SK-N-SH (cell line): ENCODE data around the gene GDPGP1. TPM values are rescaled to one million over a fixed set of nuclear protein-coding genes. Genes with fewer than 3 reads are reported as not detected.

ENCODE experiments used
- CTCF ChIA-PET: fragments of 300-600, 350-600 bp; formaldehyde crosslinking; extraction: SDS; loops from one replicate; lab custom pipeline; 2021; lab: Yijun Ruan, JAX
- POLR2A ChIA-PET: fragments of 350-600 bp; sonication (Branson Sonifier 250); formaldehyde crosslinking; extraction: SDS; loops from one replicate; lab custom pipeline; 2020; ENCODE audit warnings: antibody characterized with exemption, inconsistent platforms; lab: Yijun Ruan, JAX
- DNase-seq: peaks from one replicate; pipeline ENCODE4 v3.0.0; 2012
- H2AFZ ChIP-seq: fragments of 200-600 bp; sonication (generic); 2 replicates; pipeline ENCODE4 v1.8.1; 2016; ENCODE audit warnings: antibody characterized with exemption, mild to moderate bottlenecking, low read depth
- H3F3A ChIP-seq: fragments of 200-600 bp; sonication (generic); replicated peaks from 2 replicates; pipeline ENCODE3; 2016; ENCODE audit warnings: antibody characterized with exemption, mild to moderate bottlenecking; ENCODE audit not compliant: insufficient read depth
- H3K27ac ChIP-seq, 2 experiments: fragments of 200-500 bp in 1 of 2; fragments of 200-600 bp in 1 of 2; sonication (Bioruptor generic) in 1 of 2; sonication (generic), shearing (Covaris generic) in 1 of 2; 2 replicates each; pipeline versions ENCODE4 v1.5.1 to v1.6.1; 2014 to 2016; ENCODE audit warnings: low read depth in 2 of 2, inconsistent platforms in 1 of 2, low read length in 1 of 2, mild to moderate bottlenecking in 1 of 2, mixed read lengths in 1 of 2
- H3K27me3 ChIP-seq: fragments of 200-600 bp; sonication (generic), shearing (Covaris generic); 2 replicates; pipeline ENCODE4 v1.6.1; 2016; ENCODE audit warnings: mixed run types; ENCODE audit not compliant: insufficient read depth
- H3K36me3 ChIP-seq, 2 experiments: fragments of 200-500 bp in 1 of 2; fragments of 200-600 bp in 1 of 2; sonication (Bioruptor generic) in 1 of 2; sonication (generic) in 1 of 2; replicated peaks in 1 of 2; 2 replicates each; pipeline versions ENCODE3 to v1.5.1; 2014 to 2016; ENCODE audit warnings: low read length in 1 of 2, mild to moderate bottlenecking in 1 of 2; ENCODE audit not compliant: insufficient read depth in 2 of 2, control insufficient read depth in 1 of 2
- H3K4me1 ChIP-seq, 2 experiments: fragments of 200-500 bp in 1 of 2; fragments of 200-600 bp in 1 of 2; sonication (Bioruptor generic) in 1 of 2; sonication (generic), shearing (Covaris generic) in 1 of 2; 2 replicates each; pipeline versions ENCODE4 v1.5.1 to v1.6.1; 2014 to 2016; ENCODE audit warnings: low read depth in 1 of 2, low read length in 1 of 2, mixed run types in 1 of 2; ENCODE audit not compliant: insufficient read depth in 2 of 2, control insufficient read depth in 1 of 2
- H3K4me2 ChIP-seq: fragments of 200-600 bp; sonication (generic), shearing (Covaris generic); 2 replicates; pipeline ENCODE4 v1.6.1; 2017; ENCODE audit warnings: mixed run types
- H3K4me3 ChIP-seq, 2 experiments: fragments of 200-500 bp in 1 of 2; fragments of 200-600 bp in 1 of 2; sonication (Bioruptor generic) in 1 of 2; sonication (generic), shearing (Covaris generic) in 1 of 2; 2 replicates each; pipeline versions ENCODE4 v1.5.1 to v1.8.1; 2014 to 2016; ENCODE audit warnings: low read depth in 2 of 2, inconsistent platforms in 1 of 2, low read length in 1 of 2, mild to moderate bottlenecking in 1 of 2, mixed read lengths in 1 of 2, moderate library complexity in 1 of 2
- H3K79me2 ChIP-seq: fragments of 200-600 bp; sonication (generic); 2 replicates; pipeline ENCODE4 v1.8.1; 2017; ENCODE audit warnings: mild to moderate bottlenecking; ENCODE audit not compliant: insufficient read depth
- H3K9ac ChIP-seq: fragments of 200-600 bp; sonication (generic); 2 replicates; pipeline ENCODE4 v1.6.1; 2017; ENCODE audit warnings: mixed run types
- H3K9me2 ChIP-seq: fragments of 200-600 bp; sonication (generic); 2 replicates; pipeline ENCODE4 v1.6.1; 2017; ENCODE audit warnings: mixed run types
- H3K9me3 ChIP-seq: fragments of 200-600 bp; sonication (generic); 2 replicates; pipeline ENCODE4 v1.6.1; 2017; ENCODE audit warnings: mixed run types, mild to moderate bottlenecking, moderate library complexity
- H4K20me1 ChIP-seq: fragments of 200-600 bp; sonication (generic); 2 replicates; pipeline ENCODE4 v1.6.1; 2017; ENCODE audit warnings: mild to moderate bottlenecking, mixed run types; ENCODE audit not compliant: insufficient read depth
- FOXJ3 ChIP-seq: sonication (generic); formaldehyde crosslinking; IDR thresholded peaks from 2 replicates; pipeline ENCODE4 v1.5.1; 2020; ENCODE audit warnings: mild to moderate bottlenecking, missing genetic modification reagents
- GATA2 ChIP-seq: sonication (generic); formaldehyde crosslinking; IDR thresholded peaks from 2 replicates; pipeline ENCODE4 v1.5.0; 2020; ENCODE audit warnings: mild to moderate bottlenecking, missing genetic modification reagents
- MEF2A ChIP-seq: IDR thresholded peaks from 2 replicates; pipeline ENCODE4 v1.4.0; 2012; ENCODE audit warnings: low read depth, borderline replicate concordance
- MXI1 ChIP-seq: IDR thresholded peaks from 2 replicates; pipeline ENCODE4 v1.6.1; 2012; ENCODE audit warnings: mild to moderate bottlenecking, low read depth, low read length, improper control_type of control experiment
- NFIC ChIP-seq: IDR thresholded peaks from 2 replicates; pipeline ENCODE4 v1.4.0; 2012; ENCODE audit warnings: borderline replicate concordance
- POLR2AphosphoS5 ChIP-seq: IDR thresholded peaks from 2 replicates; pipeline ENCODE4 v1.6.1; 2012; ENCODE audit warnings: low read depth, low read length
- RAD21 ChIP-seq: IDR thresholded peaks from 2 replicates; pipeline ENCODE4 v1.6.1; 2012; ENCODE audit warnings: mild to moderate bottlenecking, low read length
- REST ChIP-seq: IDR thresholded peaks from 2 replicates; pipeline ENCODE4 v1.6.1; 2012; ENCODE audit warnings: mild to moderate bottlenecking, low read depth, low read length, moderate library complexity
- SIN3A ChIP-seq: IDR thresholded peaks from 2 replicates; pipeline ENCODE4 v1.6.1; 2012; ENCODE audit warnings: low read depth, mild to moderate bottlenecking, low read length, moderate library complexity, borderline replicate concordance
- SMC3 ChIP-seq: IDR thresholded peaks from 2 replicates; pipeline ENCODE4 v1.6.1; 2012; ENCODE audit warnings: low read depth, low read length, improper control_type of control experiment
- TCF12 ChIP-seq: IDR thresholded peaks from 2 replicates; pipeline ENCODE4 v1.4.0; 2012
- WGBS: methylation state at CpG from one replicate; pipeline ENCODE4 v1.1.6; 2017; ENCODE audit warnings: low lambda C conversion rate; 5-methylcytosine and 5-hydroxymethylcytosine counted together
- polyA plus RNA-seq, 3 experiments: library from polyadenylated mRNA; depleted of rRNA; stranded (reverse); fragments of >200 nt; gene quantifications; 2 replicates each; pipeline ENCODE4 v1.2.3, GENCODE V29; 2012

Gene GDPGP1
- polyA plus RNA-seq, 1 of the 3 experiments (the other 2 are of a cell fraction): 2.4 TPM

GRCh38 chr15:90201130-90201943, 32.7 kb upstream of the GDPGP1 start, which contains the start of gene SEMA4B (continued):
- no peak for TF ChIP-seq SMC3
- TF ChIP-seq POLR2AphosphoS5: no peak
- no peak for TF ChIP-seq FOXJ3 (CRISPR knock-in tag)
- no peak for TF ChIP-seq TCF12
- no peak for TF ChIP-seq REST
- no peak for TF ChIP-seq GATA2 (CRISPR knock-in tag)
- TF ChIP-seq MXI1: no peak; the same call in 1 of the 2 replicates
- TF ChIP-seq RAD21: no peak
- no peak for TF ChIP-seq MEF2A
- TF ChIP-seq, all 33 proteins: peak for 4

- no peak for TF ChIP-seq NFIC
- TF ChIP-seq SIN3A: peak; percentile 22; the same call in 1 of the 2 replicates
- Histone ChIP-seq H3K79me2 (peaks cover 38% of the 10 kb centered on the region), H3K27me3 (no peaks in the 10 kb centered on the region), H3K9me3 (no peaks in the 10 kb centered on the region), H3K9me2 (no peaks in the 10 kb centered on the region), H4K20me1 (0 out of 2 replicates have a peak, but pooled peaks cover 4% of the 10 kb centered on the region), H3K9ac (peak overlapping the region; percentile 79), H3K27ac (peak overlapping the region in 1 of 2 experiments; percentile 80; a peak in 2 of 4 replicates), H2AFZ (peak overlapping the region; percentile 89), H3K4me3 (peak overlapping the region; percentile 86 to 96), H3K4me1 (peaks cover 3 to 49% of the 10 kb centered on the region in 2 experiments; a peak in 2 of 4 replicates), H3K4me2 (peak overlapping the region; percentile 100), H3K36me3 (peaks cover 0 to 10% of the 10 kb centered on the region in 2 experiments), H3F3A (peaks cover 5% of the 10 kb centered on the region)
- DNase-seq: peak; percentile 85
- under 1% methylated on average over 14 of the region's 25 CpGs for WGBS
- ChIA-PET POLR2A (interaction anchor here (0.6 to 4.2 kb wide), 7 partner anchors 10 to 36 kb away, joined by 3 to 35 read pairs (median 3); no protein-coding TSS in a partner anchor), CTCF (interaction anchor here (0.8 to 9.0 kb wide), 7 partner anchors 10 to 56 kb away, joined by 3 to 74 read pairs (median 5); no protein-coding TSS in a partner anchor)
These were observed 32.0 kb upstream of the GDPGP1 start for GRCh38 chr15:90201944-90202375.
